HUES48 (cell line): ENCODE measurements around the gene NCOA5.

Source experiments
- H3K27ac ChIP-seq: one replicate; pipeline ENCODE4 v1.7.0; 2013; ENCODE audit warnings: low read depth, low read length, inconsistent platforms
- H3K27me3 ChIP-seq: 2 replicates; pipeline ENCODE4 v1.6.1; 2013; ENCODE audit warnings: mild to moderate bottlenecking, low read length; ENCODE audit not compliant: control insufficient read depth, insufficient read depth
- H3K36me3 ChIP-seq: 2 replicates; pipeline ENCODE4 v1.6.1; 2013; ENCODE audit warnings: low read length; ENCODE audit not compliant: control insufficient read depth, insufficient read depth
- H3K4me1 ChIP-seq: 2 replicates; pipeline ENCODE4 v1.6.1; 2013; ENCODE audit warnings: mild to moderate bottlenecking, low read length; ENCODE audit not compliant: control insufficient read depth, insufficient read depth
- H3K4me3 ChIP-seq: 2 replicates; pipeline ENCODE4 v1.5.1; 2013; ENCODE audit warnings: mild to moderate bottlenecking, low read depth, low read length
- H3K9ac ChIP-seq: 2 replicates; pipeline ENCODE4 v1.6.1; 2013; ENCODE audit warnings: mild to moderate bottlenecking, low read depth, low read length, moderate library complexity
- H3K9me3 ChIP-seq: 2 replicates; pipeline ENCODE4 v1.6.1; 2013; ENCODE audit warnings: low read length; ENCODE audit not compliant: control insufficient read depth, insufficient read depth

The NCOA5 gene

DNA sequence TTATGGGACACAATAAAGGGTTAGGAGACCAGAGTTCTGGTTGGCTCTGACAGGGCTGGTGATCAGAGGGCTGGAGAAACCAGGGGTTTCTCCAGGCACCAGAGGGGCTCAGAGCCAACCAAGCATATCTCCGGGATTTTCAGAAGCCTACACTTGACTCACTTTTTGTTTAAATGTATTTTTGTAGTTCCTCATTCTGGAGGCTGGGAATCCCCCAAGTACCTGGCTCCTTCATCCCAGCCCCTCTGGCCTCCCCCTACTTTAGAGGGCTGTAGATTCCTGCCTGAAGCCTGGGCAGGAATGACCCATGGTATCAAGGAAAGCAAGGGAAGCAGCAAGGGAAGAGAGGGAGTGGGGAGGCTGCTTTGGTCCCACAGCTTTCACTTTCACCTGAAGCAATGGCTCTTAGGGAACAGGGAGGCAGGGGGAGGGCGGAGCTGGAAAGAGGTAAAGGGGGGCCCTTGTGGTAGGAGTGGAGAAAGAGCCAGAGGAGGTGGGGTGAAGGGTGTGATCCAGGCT lies 29.3 kb upstream of the NCOA5 start:
- Histone ChIP-seq H3K4me1 (no peaks in the 10 kb centered on the region), H3K27ac (no peak overlapping the region), H3K27me3 (peaks cover 21% of the 10 kb centered on the region), H3K36me3 (peaks cover 4% of the 10 kb centered on the region; the same call in 1 of the 2 replicates), H3K9me3 (no peaks in the 10 kb centered on the region), H3K4me3 (peak overlapping the region; percentile 55; the same call in 1 of the 2 replicates), H3K9ac (no peak overlapping the region)

DNA sequence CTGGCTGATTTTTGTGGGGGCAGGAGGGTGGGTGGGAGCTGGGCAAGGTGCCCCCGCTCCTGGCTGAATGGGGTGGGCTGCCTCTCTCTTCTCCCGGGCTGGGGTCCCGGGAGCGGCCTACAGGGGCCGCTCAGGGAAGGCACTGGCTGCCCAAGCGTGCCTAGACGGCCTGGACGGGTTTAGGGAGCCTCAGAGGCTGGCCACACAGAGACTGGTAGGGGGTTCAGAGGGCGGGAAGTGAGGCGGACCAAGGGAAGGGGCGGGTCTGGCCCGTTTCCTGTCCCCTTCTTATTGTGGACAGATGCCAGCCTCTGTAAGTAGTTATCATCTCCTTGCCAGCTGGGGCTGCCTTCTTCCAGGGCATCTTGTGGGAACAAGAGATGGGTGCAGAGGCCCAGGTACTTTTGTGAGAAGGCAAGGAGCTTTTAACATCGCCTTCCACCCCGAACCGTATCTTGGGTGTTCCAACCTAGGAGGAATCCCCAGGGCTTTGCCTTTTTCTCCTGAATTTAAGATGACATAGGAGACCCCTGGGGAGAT lies 28.8 kb upstream of the NCOA5 start:
- Histone ChIP-seq H3K27ac (no peak overlapping the region), H3K4me1 (no peaks in the 10 kb centered on the region), H3K27me3 (peaks cover 23% of the 10 kb centered on the region), H3K9me3 (no peaks in the 10 kb centered on the region), H3K36me3 (peaks cover 4% of the 10 kb centered on the region; the same call in 1 of the 2 replicates), H3K9ac (no peak overlapping the region), H3K4me3 (peak overlapping the region; percentile 55)

DNA sequence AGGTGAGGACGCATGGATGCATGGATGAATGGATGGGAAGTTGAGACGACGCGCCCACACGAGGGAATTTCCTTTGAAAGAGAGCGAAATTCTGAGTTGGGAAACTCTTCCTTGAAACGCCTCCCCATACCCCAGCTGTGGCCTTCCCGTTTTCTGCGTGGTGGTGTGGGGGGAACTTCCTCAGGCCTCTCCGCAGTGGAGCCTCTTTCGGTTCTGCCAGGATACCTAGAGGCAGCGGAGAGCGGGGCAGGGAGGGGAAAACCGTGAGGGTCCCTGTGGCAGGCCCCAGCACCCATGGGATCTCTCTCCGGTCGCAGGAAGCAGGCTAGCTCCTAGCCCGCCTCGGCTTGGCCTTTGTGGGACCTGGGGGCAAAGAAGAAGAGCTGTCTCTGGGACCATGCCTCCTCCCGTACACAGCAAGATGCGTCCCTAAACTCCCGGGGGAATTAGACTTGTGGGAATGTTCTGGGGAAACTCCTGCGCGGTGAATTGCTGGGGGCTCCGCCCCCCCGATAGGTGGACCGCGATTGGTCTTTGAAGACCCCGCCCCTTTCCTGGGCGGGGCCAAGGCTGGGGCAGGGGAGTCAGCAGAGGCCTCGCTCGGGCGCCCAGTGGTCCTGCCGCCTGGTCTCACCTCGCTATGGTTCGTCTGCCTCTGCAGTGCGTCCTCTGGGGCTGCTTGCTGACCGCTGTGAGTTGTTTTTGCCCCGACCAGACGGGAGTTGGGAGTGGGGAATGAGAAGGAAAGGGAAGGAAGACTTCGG lies 28.1 kb upstream of the NCOA5 start, which contains the start of gene CD40:
CD40 (plus strand) TSS at position 611 of the 764 bp plus-strand sequence; CDS start at position 641, 30 bp downstream.
- Histone ChIP-seq H3K9me3 (no peaks in the 10 kb centered on the region), H3K27ac (no peak within 1 kb of the TSS), H3K36me3 (no peaks in the 10 kb centered on the region), H3K4me1 (no peaks in the 10 kb centered on the region), H3K4me3 (peak within 1 kb of the TSS; percentile 55), H3K27me3 (peaks cover 25% of the 10 kb centered on the region), H3K9ac (no peak within 1 kb of the TSS)

DNA sequence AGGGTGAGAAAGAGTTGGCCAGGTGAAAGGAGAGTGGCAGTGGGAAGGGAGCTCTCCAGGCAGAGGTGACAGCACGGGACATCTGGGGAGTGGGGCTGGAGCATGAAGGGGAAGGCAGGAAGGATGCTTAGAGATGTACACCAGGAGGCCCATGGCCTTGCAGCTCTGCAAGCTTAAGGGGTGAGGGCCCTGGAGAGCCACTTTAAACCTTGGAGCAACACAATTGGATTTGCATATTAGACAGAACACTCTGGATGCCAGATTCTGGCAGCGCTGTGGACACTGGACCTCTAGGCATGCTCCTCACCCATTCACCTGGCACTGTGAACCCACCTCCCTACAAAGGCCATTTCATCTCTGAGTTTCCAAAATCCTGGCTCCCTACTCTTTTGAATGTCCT lies 24.7 kb upstream of the NCOA5 start:
- Histone ChIP-seq H3K9me3 (no peaks in the 10 kb centered on the region), H3K4me1 (no peaks in the 10 kb centered on the region), H3K27ac (no peak overlapping the region), H3K27me3 (peaks cover 32% of the 10 kb centered on the region), H3K36me3 (no peaks in the 10 kb centered on the region), H3K9ac (no peak overlapping the region), H3K4me3 (no peak overlapping the region)

DNA sequence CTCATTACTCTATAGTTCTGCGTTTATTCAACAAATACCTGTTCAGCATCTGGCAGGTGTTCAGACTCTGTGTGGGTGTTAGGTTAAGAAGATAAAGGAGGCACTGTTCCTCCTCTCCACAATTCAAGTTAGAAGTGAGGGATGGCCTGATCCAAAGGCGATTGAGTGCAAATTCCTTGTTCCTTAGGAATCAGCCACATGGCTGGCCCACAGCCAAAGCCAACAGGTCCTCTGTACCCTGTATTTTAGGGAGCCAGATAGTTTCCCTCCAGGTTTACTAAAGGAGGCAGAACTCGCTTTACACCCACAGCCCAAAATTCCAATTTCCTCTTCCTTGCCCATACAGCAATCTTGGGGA lies 23.3 kb upstream of the NCOA5 start:
- no peaks in the 10 kb centered on the region for H3K4me1 ChIP-seq
- H3K27me3 ChIP-seq: peaks cover 32% of the 10 kb centered on the region
- H3K9ac ChIP-seq: no peak overlapping the region
- H3K4me3 ChIP-seq: no peak overlapping the region
- H3K36me3 ChIP-seq: no peaks in the 10 kb centered on the region
- no peak overlapping the region for H3K27ac ChIP-seq
- no peaks in the 10 kb centered on the region for H3K9me3 ChIP-seq

DNA sequence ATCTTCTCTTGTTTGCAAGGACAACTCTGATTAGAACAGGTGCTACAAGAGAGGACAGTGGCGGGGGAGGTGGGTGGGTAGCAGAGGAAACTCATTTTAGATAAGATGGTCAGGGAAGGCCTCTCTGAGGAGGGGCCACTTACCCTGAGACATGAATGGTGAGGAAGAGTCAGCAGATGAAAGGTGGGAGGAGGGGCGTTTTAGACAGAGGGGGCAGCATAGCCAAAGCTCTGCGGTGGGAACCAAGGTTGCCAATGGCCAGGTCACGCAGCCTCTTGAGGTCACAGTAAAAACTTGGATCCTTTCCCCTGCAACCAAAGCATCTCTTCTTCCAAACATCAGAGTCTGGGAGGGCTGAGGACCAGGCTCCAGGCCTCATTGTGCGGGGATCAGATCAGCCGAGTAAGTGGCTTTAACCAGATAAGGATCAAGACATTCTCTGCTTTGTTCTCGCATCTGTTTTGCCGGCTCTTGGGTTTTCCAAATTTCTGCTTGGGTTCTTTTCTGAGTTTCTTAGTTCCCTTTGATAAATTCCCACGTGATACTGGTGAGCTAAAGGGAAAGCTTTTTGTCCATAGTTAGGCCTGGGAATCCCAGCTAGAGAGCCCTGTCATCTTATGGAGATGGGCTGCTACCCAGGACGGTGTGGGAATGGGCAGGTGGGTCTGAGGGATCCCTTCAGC lies 22.8 kb upstream of the NCOA5 start:
- H3K36me3 ChIP-seq: no peaks in the 10 kb centered on the region
- no peak overlapping the region for H3K27ac ChIP-seq
- H3K27me3 ChIP-seq: peaks cover 32% of the 10 kb centered on the region
- no peaks in the 10 kb centered on the region for H3K9me3 ChIP-seq
- no peaks in the 10 kb centered on the region for H3K4me1 ChIP-seq
- no peak overlapping the region for H3K4me3 ChIP-seq
- no peak overlapping the region for H3K9ac ChIP-seq

DNA sequence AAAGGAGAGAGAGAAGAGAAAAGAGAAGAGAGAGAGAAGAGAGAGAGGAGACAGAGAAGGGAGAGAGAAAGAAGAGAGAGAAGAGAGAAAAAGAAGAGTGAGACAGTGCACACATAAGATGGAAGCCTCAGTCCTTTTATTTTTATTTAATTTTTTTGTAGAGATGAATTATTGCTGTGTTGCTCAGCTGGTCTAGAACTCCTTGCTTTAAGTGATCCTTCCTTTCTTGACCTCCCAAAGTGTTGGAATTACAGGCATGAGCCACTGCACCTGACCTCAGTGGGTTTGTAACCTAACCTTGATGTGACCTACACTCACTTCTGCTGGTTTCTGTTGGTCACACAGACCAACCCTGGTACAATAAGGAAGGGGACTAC lies 22.1 kb upstream of the NCOA5 start:
- Histone ChIP-seq H3K27me3 (peaks cover 30% of the 10 kb centered on the region), H3K9me3 (no peaks in the 10 kb centered on the region), H3K9ac (no peak overlapping the region), H3K4me3 (no peak overlapping the region), H3K4me1 (no peaks in the 10 kb centered on the region), H3K36me3 (no peaks in the 10 kb centered on the region), H3K27ac (no peak overlapping the region)

DNA sequence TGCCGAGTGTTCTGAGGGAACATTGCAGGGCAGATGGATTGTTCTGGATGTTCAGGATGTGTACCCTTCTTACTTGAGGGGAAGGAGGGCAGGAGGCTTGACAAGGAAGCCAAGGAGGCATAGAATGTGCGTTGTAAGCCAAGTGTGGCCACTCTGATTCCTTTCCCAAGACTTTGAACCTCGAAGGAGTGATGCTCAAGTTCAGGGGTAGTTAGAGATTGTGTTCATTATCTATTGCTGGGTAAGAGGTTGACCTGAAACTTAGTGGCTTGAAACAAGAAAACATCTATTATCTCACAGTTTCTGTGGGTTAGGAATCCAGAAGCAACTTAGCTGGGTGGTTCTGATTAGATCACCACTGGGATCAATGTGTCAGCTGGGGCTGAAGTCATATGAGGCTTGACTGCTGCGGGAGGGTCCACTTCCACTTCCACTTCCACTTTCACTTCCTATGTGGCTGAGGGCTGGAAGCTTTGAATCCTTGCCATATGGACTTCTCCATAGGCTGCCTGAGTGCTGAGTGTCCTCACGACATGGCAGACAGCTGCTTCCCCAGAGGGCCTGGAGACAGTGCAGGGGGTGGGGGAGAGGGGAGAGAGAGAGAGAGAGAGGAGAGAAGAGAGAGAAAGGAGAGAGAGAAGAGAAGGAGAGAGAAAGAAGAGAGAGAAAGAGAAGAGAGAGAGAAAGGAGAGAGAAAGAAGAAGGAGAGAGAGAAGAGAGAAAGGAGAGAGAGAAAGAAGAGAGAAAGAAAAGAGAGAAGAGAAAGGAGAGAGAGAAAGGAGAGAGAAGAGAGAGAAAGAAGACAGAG lies 21.5 kb upstream of the NCOA5 start:
- H3K27ac ChIP-seq: no peak overlapping the region
- no peak overlapping the region for H3K4me3 ChIP-seq
- H3K4me1 ChIP-seq: no peaks in the 10 kb centered on the region
- H3K36me3 ChIP-seq: no peaks in the 10 kb centered on the region
- H3K9ac ChIP-seq: no peak overlapping the region
- H3K27me3 ChIP-seq: peaks cover 26% of the 10 kb centered on the region
- no peaks in the 10 kb centered on the region for H3K9me3 ChIP-seq

DNA sequence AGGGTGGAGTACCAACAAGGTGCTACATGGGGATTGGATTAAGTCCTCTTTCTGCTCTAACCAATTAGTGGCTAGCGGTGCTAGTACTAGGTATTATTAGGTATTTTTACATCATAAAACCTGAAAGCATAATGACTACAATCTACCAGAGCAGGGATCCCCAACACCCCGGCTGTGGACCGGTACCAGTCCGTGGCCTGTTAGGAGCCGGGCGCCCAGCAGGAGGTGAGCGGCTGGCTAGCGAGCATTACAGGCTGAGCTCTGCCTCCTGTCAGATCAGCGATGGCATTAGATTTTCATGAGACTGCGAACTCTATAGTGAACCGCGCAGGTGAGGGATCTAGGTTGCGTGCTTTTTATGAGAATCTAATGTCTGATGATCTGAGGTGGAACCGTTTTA lies 19.2 kb upstream of the NCOA5 start:
- Histone ChIP-seq H3K9ac (no peak overlapping the region), H3K4me3 (no peak overlapping the region), H3K27ac (no peak overlapping the region), H3K9me3 (no peaks in the 10 kb centered on the region), H3K36me3 (no peaks in the 10 kb centered on the region), H3K4me1 (no peaks in the 10 kb centered on the region), H3K27me3 (peaks cover 10% of the 10 kb centered on the region)

DNA sequence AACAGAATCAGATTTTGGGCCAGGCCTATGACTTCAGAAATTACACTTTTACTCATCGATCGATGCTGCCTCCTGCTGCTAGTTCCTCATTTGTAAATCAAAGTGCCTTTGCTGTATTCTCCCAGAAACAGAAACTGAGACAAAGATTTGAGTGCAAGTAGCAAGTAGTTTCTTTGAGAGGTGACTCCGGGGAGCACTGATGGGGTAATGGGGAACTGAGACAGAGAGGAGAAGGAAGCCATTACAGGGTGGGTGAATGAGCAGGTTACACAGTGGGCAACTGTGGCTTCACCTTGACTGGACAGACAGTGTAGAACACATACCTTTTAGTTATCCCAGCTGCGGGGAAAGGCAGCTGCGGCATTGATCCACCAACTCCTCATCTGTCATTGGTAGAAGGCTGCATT lies 18.7 kb upstream of the NCOA5 start:
- Histone ChIP-seq H3K27me3 (peaks cover 9% of the 10 kb centered on the region), H3K9me3 (no peaks in the 10 kb centered on the region), H3K27ac (no peak overlapping the region), H3K36me3 (no peaks in the 10 kb centered on the region), H3K4me1 (no peaks in the 10 kb centered on the region), H3K9ac (no peak overlapping the region), H3K4me3 (no peak overlapping the region)
